HuH-7.5 (cell line): ENCODE data around the gene ABHD10.
A peak's percentile ranks its signal among the peaks of the same experiment; 100 is the strongest.

Source experiments
- DNase-seq: peaks from one replicate; pipeline ENCODE4 v3.0.0; 2011; ENCODE audit warnings: low spot score

ABHD10 gene

DNA sequence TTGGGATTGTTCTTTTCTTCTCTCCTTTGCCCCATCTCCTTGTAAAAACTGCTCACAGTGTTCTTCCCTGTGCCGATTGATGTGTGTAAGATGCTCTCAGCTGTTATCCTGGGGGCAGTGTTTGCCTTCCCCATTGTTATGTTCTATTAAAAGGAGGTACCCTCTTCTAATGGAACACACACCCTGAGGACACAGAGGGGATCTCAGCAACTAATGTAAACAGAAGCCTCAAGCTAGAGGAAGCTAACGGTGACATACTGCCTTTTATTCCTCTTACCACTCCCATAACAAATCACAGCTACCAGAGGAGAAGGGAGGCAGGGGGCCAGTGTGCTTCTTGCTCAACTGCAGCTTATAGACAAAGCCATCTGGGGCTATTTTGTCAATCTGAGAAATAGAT, 22.1 kb downstream of the ABHD10 start:
- DNase-seq: no peak

DNA sequence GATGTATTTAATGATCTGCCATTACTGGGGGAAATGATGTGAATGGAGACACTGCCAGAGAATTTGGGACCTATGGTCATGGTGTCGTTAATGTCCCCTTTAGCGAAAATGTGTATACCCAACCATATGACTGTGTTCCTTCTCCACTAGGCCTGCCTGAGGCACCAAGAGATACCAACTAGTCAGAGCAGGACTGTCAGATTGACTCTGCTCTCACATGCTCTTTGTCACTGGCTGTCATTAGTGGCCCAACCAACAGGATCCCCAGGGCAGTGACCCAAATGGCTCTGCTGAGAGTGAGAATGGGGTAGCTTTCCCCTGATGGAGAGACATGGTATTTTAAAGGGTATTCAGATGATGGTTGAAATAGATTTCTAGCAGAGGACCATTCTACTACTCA, 22.7 kb downstream of the ABHD10 start:
- DNase-seq: no peak

GRCh38 chr3:112002096-112002971, 23.5 kb downstream of the ABHD10 start:
- no peak for DNase-seq

DNA sequence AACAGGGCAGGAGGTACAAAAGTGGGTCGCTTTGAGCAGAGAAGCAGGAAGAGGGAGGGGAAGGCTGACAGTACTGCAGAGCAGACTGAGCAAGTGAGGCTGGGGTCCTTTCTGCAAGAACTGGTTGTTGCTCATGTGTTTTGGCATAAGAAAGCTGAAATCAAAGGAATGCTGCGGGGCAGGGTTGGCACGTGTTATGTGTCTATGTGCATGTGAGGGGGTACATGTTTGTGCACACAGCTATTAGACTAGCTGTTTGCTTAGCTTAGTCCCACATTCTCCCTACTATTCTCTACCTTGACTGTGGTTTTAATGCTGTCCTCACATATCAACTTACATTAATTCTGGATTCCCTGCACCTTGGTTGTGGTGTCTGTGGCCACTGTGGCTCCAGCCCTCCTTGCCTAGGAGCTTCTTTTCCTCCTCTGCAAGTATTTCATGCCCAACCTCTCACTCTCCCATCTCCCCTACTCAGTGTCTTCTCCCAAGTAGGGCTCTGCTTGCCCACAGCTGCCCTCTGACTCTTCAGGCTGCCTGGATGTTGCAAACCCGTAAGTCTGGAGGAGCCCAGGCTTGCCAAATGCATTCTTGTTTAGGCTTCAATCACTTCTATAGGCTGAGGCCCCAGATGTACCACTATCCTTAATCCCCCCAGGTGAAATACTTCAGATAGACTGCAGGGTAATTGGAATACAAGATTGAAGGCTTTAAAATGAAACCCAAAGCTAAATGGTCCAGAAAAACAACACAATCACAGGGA, 24.7 kb downstream of the ABHD10 start:
- no peak for DNase-seq

DNA sequence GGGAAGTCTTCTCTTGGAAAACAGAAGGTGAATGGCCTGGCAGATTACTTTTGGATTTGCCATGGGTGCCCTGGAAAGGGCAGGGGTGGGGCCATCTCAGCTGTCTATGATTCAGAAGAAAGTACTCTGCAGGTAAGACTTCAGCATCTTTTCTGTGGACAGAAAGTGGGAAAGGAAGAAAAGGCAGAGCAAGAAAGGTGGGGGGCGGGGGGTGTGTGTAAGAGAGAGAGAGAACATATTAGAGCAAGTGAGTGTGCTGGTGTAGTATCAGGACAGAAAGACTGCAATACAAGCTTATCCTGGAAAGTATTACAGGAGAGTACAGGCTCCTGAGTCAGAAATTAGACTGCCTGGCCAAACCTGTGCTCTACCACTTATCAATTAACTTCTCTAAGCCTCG, 25.4 kb downstream of the ABHD10 start:
- DNase-seq: no peak

DNA sequence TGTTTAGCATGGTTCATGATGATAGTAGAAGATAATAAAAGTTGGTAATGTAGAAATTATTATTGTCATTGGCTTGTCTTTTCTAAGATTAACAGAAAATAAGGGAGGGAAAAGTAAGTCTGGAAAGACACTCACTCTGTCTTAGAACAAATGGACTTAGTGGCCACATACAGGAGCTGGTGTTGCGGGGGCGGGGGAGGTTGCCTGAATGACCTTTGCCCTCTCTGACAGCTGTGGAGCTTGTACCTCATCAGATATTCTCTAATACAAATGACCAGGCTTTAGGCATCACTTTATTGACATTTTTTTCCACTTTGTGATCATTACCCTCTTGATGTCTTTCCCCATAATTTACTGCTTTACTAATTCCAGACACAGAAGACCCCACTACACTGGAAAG, 25.8 kb downstream of the ABHD10 start:
- DNase-seq: no peak

DNA sequence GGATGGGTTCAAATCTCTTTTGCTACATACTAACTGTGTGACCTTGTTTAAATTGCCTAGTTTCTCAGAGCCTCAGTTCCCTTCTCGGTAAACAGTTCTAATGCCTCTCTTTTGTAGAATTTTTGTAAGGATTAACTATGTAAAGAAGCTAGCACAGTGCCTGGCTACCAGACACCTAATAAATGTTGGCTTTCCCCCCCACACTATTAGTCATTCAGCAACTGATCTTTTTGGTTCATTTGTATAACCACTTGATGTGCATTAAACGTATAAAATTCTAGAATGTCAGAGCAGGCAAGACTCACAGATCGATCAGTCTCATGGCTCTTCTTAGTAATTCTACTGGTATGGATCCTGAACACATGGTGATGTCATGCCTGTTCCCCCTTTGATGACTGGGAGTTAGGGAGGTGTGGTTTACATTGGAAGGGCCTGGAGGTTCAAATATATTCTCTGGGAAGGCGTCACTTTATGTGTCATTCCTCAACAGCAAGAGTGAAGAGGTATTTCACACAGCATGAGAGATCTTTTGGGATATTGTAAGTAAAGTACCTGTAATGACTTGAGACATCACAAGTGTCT, 26.4 kb downstream of the ABHD10 start:
- DNase-seq: no peak

- no peak for DNase-seq
These were observed 28.8 kb downstream of the ABHD10 start for GRCh38 chr3:112007633-112008032.

DNA sequence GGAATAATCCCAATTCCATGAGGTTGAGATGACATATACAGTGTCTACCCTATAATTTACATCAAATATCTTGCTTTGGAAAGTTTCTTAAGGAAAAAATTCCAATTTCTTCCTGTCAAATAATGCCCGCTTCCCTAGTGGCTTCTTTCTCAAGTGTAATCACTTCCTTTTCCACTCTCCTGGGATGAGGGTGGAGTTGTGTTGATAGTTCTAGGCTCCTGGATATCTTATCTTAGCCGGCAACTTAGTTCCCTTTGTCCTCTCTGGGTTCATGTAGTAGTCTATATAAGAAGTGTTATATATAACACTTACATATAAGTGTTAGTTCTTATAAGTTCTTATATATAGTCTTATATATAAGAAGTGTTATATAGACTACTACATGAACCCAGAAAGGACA, 30.8 kb downstream of the ABHD10 start:
- no peak for DNase-seq

DNA sequence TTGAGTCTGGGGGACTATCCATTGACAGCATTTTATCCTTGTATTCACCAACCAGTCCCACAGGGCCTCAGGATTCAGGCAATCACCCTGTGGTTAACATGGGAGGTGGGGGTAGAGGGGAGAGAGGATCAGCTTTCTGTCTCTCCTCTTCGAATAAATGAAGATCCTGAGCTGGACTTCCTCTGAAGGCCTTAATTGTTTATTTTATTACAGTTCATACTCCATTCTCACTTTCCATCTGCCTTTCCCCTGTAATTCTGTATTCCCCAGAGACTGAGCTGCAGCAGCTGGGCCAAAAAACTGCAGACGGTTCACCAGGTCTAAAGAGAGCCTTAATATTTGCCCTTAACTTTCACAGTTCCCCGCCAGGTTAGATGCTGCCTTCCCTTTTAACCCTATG, 31.8 kb downstream of the ABHD10 start:
- DNase-seq: no peak

DNA sequence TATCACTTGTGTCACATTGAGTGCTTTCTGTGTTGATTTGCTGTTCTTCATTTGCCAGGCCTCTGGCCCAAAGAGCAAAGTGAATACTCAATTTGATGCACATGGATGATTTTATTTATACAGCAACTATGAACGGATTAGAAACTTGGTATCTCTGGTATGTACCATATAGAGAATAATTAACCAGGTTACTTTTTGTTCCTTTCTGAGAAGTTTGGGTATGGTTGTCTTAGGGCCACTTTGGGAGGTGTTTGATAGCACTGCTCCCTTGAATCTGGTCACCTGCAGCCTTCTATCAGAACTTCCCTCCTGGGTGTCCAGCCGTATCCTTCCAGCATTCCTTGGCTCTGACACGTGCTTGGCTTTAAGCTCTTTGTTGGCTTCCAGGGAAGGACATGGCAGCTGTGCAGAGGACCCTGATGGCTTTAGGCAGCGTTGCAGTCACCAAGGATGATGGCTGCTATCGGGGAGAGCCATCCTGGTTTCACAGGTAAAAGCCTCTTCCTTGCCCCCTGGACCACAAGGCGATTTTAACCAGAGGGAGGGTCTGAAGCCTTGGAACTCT, 32.6 kb downstream of the ABHD10 start:
- DNase-seq: no peak

DNA sequence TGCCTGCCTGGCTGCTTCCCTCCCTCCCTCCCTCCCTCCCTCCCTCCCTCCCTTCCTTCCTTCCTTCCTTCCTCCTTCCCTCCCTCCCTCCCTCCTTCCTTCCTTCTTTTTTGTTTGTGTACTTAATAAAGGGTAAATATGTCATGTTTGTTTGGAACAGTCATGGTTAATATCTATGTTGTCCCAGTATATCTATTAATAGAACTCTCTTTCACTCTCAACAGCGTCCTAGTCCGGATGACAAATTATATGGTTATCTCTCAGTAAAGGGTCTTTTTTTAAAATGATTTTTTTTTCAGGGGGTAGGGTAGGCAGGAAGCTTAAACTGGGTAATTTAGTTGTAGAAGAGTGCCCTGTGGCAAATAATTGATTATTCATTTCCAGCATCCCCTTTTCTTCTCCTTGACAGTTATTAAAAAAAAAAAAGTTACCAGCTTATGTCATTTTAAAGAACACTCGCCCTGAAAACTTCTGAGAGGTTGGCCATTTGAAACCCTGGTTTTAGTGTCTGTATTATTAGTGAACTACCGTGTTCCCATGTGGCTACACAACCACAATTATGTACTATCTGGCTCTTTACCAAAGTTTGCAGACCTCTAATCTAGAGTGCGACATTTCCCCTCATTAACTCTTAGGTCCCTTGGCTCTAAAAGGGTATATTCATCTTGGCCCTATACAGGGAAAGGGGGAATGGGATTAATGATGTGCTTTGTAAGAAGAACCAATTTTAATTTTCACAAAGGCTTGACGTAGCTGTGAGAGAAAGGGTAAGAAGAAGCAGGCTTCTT, 33.6 kb downstream of the ABHD10 start:
- DNase-seq: no peak

DNA sequence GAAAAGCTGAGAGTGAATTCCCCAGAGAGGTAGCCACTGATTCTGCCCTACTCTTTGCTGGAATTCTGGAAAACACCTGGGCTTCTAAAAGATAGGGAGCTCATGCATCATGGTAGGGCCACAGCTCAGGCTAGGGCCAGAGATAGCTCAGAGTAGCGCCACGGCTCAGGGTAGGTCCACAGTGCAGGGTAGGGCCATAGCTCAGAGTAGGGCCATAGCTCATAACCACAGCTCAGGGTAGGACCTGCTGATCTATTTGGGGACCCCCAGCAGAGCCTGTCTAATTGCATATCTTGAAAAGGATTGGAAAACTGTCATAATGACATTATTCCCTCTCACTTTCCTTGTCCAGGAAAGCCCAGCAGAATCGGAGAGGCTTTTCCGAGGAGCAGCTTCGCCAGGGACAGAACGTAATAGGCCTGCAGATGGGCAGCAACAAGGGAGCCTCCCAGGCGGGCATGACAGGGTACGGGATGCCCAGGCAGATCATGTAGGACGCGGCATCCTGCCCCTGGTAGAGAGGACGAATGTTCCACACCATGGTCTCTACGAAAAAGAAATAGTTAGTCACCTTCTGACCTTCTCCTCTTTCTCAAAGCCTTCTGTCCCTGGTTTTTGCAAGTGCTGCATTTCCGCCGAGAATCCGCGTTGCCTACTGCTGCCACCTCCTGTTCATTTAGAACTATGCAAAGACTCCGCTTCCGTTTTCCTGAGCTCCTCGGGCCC, 34.4 kb downstream of the ABHD10 start:
- DNase-seq: peak; percentile 45

DNA sequence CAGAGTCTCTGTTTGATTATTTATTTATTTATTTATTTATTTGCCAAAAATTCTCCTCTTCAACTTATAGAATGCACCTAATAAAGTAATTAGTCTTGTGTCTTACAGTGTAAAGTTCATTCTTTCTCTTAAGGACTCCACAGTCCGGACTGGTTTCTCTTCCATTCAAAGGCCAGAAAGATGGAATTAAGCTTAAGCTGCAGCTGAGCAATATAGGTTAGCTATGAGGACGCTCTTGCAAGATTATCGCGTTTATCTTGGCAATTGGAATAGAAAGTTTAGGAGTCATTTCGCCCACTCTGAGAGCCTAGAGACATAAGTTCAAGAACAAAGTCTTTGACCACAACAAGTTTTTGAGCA, 34.9 kb downstream of the ABHD10 start:
- no peak for DNase-seq

DNA sequence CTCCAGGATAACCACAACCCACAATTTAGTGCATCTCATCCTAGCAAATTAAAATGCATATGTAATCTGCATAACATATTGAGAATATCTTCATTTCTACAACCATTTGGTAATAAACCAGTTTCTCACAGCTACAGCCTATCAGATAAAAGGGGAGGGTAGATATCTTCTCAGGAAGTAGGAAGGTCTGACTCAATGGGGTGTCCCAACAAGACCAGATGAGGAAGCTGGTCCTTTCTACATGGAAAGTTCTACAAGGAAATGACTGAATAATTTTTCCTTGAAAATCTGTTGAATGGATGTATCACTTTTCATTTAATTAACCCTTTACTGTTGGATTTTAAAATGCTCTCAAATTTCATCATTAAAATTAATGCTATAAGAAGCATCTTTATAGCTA, 38.3 kb downstream of the ABHD10 start:
- DNase-seq: no peak

DNA sequence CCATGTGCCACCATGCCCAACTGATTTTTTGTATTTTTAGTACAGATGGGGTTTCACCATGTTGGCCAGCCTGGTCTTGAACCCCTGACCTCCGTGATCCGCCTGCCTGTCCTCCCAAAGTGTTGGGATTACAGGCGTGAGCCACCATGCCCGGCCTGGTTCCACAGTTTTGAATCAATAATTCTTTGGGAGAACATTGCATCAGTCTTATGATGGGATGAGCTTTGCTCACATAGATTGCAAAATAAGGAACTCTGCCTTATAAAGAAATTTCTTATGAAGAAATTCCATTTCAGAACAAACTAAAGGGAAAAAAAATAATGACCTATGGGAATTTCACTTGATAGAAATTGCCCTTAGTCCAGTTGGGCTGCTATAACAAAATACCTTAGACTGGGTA, 39.9 kb downstream of the ABHD10 start:
- no peak for DNase-seq

GRCh38 chr3:112019716-112020115, 40.9 kb downstream of the ABHD10 start:
- no peak for DNase-seq

- DNase-seq: no peak
These were observed 41.9 kb downstream of the ABHD10 start for GRCh38 chr3:112020674-112021085.

- DNase-seq: no peak
These were observed 48.3 kb downstream of the ABHD10 start for GRCh38 chr3:112027142-112027541.

DNA sequence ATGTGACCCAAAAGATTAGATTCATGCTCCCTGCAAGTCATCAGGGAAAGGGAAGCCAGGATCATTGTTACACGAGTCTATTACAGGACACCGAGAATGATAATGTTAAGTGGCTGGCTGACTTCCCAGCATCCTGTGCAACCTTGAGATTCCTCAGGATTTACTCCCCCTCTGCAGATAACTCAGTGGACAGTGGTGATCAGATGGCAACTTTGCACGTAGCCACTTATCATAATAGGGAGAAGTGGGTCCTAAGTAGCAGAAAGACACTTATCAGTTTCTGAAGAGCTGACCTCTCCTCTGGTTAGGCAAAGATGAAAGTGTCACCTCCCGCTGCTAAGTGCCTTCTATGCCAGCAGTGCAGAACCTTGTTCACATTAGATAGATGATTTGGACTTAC, 49.0 kb downstream of the ABHD10 start:
- DNase-seq: no peak

- DNase-seq: no peak
These were observed 52.1 kb downstream of the ABHD10 start for GRCh38 chr3:112030901-112031300.
